ENCODE data around the gene OLFM1.
"Not testable (repeated sequence)": the region's sequence is repeated elsewhere in the genome, so short reads cannot be mapped to it uniquely, and the experiment has no call there.

The OLFM1 gene

DNA sequence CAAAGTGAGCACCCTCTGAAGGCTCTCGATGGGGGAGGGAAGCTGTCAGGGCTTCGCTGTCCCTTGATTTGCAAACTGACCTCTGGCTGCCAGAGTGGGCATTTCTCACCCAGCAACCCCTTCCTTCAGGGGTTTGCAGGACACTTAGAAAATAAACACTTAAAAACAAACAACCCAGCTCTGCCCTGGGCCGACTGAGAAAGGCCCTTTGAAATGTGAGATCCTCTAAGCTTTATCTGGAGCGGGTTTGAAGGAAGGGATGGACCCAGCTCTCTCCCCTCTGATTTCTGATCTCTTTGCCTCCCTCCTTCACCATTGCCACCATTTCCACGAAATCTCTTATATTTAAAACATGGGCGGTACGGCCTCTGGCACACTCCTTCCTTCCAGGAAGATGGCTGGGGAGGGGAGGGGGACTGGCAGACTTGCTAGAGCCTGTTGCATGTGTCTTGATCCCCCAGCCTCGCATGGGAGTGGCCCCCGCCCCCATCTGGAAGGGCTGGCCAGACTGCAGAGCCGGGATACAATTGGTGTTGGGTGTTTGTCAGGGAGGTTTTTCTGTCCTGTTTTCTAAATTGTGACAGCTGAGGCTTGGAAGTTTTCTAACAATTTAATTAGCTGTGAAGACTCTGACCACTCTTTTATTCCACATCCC lies 20.2 kb downstream of the OLFM1 start:
- DNase-seq (ENCODE audit: low spot score), result no peak

DNA sequence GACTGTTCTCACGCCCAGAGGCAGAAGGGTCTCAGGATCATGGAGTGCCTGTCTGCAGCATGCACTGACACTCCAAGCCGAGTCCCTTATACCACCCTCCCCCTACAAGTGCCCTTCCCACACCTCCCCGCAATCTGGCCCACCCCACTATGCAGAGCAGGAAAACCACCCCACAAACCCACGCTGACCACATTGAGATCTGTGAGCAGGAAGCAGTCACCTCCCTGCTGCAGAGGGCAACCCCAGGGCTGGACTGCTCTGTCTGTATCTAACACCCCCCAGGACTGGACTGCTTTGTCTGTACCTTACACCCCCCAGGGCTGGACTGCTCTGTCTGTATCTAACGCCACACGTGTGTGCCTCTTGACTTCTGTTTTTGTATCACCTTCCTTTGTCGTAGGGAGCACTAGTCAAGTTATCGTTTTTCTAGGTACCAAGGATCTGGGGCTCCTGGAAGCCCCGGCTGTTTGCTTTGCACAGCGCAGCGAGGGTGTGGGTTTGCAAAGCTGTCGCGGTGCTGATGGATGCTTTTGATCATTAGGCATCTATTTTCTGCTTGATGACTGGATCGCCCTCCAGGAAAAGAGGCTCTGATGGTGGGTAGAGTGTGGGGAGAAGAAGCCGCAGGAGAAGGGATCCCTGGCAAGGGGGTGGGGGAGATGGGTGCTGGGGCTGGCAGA lies 21.5 kb downstream of the OLFM1 start:
- no peak for DNase-seq (ENCODE audit: low spot score)

DNA sequence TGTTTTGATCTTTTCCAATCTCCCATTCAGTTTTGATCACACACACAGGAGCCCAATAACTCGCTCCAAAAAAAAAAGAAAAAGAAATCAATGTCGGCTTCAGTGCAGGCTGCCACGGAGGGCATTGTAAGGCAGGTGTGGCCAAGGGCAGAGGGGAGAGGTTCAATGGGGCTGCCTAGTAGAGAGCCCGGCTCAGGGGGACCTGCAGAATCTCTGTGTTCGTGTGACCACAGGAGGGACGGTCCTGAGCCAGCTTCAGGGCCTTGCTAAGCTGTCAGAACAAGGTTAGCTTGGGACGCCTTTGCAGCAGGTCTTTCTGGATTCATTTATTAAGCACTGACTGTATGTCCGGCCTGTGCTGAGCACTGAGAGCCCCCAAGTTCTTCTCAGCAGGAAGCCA lies 22.2 kb downstream of the OLFM1 start:
- no peak for DNase-seq (ENCODE audit: low spot score)

- no peak for DNase-seq (ENCODE audit: low spot score)
Measured at GRCh38 chr9:135110416-135110815, 22.9 kb downstream of the OLFM1 start.

GRCh38 chr9:135111600-135111999 lies 24.1 kb downstream of the OLFM1 start:
- DNase-seq (ENCODE audit: low spot score), result not testable (repeated sequence)

DNA sequence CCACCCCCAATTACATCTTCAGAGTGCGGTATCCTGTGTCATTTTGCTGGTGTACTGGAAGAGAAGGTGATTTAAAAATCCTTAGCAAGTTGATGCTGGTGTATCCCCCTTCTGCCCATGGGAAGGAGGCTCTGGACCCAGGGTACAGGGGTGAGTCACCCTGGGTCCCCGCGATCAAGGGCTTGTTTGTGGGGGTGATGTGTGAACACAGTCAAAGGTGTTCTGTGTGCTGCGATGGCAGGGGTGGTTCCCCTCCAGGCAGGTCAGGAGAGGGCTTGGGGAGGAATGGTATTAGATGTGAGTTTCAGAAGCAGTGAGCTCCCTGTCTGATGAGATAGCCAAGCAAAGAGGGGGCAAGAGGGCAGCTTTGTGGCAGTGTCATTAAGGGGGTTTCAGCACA lies 28.9 kb downstream of the OLFM1 start:
- no peak for DNase-seq (ENCODE audit: low spot score)

GRCh38 chr9:135116881-135117280 lies 29.4 kb downstream of the OLFM1 start:
- DNase-seq (ENCODE audit: low spot score), result no peak

DNA sequence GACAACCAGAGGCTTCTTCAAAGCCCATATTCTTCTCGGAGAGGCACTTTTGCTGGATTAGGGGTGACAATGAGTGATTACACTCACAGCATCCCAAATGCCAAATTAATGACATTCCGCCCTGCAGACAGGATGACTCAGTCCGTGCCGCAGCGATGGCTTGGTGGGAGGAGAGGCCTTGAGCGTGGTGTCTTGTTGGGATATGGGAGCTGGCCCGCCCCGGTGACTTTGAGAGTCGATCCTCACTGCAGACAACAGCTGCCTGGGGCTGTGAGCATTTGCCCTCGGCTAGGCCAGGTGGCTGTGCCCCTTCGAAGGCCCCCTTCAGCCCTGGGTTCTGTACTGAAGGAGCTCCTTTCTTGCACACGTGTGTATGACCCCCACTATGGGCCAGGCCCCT lies 29.8 kb downstream of the OLFM1 start:
- DNase-seq (ENCODE audit: low spot score), result no peak

DNA sequence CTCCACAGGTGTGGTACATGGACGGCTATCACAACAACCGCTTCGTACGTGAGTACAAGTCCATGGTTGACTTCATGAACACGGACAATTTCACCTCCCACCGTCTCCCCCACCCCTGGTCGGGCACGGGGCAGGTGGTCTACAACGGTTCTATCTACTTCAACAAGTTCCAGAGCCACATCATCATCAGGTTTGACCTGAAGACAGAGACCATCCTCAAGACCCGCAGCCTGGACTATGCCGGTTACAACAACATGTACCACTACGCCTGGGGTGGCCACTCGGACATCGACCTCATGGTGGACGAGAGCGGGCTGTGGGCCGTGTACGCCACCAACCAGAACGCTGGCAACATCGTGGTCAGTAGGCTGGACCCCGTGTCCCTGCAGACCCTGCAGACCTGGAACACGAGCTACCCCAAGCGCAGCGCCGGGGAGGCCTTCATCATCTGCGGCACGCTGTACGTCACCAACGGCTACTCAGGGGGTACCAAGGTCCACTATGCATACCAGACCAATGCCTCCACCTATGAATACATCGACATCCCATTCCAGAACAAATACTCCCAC lies 32.1 kb downstream of the OLFM1 start:
- no peak for DNase-seq (ENCODE audit: low spot score)

DNA sequence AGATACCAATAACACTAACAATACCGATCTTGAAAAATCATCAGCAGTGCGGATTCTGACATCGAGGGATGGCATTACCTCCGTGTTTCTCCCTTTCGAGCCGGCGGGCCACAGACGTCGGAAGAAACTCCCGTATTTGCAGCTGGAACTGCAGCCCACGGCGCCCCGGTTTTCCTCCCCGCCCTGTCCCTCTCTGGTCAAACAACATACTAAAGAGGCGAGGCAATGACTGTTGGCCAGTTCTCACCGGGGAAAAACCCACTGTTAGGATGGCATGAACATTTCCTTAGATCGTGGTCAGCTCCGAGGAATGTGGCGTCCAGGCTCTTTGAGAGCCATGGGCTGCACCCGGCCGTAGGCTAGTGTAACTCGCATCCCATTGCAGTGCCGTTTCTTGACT lies 32.8 kb downstream of the OLFM1 start:
- no peak for DNase-seq (ENCODE audit: low spot score)

DNA sequence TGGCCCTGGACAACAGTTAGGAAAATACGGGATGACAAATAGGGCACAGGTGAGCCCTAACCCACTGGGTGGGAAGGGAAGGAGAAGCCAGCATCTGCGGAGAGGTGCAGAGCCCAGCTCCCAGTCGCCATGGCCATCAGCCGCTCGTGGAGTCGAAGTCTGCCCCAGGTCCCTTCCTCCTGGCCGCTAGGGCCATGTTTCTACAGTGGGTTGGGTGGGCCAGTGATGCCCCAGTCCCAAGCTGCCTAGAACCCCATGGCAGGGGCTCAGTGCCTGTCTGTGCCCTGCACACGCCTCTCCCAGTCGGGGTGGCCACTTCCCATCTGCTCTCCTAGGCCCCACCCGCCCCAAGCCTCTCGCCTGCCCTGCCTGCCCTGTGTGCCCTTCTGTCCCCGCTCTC lies 34.8 kb downstream of the OLFM1 start:
- no peak for DNase-seq (ENCODE audit: low spot score)

DNA sequence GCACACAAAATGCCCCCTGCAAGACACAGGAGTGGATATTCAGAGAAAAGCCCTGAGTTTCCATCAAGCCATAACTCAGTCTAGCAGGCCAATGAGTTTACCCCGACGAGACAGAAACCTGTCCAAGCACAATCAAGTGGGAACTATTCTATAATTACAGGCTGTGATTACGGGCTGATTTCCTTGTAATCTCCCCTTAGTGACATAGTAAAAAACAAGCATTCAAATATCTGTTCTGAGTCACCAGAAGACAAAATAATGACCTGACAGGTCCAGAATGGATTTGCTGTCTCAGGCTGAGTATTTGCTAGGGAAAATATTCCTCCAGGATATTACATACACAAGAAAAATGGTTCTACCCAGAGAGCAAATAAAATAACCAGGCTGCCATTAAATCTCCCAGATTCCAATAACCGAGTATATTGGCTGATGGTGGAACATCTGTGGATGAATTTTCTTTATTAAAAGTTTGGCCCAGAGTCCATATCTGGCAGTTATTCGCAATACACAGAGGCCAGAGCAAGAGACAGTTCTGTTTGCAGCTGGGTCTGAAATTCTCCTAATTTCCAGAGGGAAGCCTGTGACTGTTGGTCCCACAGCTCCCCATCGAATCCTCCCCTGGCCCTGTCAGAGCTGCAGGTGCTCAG lies 35.8 kb downstream of the OLFM1 start:
- DNase-seq (ENCODE audit: low spot score), result no peak

DNA sequence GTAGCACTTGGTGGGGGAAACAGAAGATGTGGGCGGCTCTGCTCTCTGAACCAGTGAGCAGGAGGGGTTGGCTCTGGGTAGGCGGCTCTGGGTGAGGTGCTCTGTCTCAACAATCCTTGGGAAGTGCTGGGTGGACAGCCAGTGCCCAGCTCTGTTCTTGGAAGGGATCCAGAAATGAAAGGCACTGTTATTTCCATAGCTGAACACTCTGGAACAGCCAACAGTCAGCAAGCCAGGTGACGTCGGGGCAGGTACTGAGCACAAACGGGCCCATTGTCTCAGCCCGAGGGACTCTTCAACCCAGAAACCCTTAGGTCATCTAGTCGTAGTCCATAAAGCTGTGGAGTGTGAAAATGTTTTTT lies 36.3 kb downstream of the OLFM1 start:
- no peak for DNase-seq (ENCODE audit: low spot score)

DNA sequence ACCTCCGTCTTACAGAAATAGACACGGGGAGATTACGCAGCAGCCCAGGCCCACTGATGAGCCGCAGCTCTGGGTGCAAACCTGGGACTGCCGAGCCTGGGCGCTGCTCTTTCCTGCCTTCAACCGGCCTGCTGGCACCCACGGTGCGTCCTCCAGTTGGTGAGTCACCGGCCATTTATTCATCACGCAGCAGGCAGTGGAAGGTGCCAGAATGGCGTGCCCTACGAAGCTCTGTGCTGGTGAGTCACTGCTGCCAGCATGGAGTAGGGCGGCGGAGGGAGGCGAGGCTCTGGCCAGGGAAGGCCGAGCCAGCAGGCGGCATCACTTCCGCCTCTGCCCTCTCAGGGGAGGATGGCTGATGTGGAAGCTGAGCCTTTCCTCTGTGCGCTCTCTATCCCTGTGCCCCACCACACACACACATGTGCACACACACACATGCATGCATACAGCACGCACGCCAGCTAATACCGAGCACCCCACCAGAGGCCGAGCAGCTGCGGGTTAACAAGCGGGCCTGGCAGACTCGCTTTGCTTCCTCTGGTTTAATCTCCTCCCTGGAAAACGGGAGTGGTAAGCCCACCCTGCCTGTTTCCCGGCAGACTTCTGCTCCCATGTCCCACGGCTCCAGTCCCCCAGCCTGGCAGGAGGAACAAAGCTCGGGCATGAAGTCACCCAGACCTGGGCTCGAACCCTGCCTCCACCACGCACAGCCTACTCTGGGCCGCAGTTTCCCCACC lies 39.2 kb downstream of the OLFM1 start:
- no peak for DNase-seq (ENCODE audit: low spot score)

DNA sequence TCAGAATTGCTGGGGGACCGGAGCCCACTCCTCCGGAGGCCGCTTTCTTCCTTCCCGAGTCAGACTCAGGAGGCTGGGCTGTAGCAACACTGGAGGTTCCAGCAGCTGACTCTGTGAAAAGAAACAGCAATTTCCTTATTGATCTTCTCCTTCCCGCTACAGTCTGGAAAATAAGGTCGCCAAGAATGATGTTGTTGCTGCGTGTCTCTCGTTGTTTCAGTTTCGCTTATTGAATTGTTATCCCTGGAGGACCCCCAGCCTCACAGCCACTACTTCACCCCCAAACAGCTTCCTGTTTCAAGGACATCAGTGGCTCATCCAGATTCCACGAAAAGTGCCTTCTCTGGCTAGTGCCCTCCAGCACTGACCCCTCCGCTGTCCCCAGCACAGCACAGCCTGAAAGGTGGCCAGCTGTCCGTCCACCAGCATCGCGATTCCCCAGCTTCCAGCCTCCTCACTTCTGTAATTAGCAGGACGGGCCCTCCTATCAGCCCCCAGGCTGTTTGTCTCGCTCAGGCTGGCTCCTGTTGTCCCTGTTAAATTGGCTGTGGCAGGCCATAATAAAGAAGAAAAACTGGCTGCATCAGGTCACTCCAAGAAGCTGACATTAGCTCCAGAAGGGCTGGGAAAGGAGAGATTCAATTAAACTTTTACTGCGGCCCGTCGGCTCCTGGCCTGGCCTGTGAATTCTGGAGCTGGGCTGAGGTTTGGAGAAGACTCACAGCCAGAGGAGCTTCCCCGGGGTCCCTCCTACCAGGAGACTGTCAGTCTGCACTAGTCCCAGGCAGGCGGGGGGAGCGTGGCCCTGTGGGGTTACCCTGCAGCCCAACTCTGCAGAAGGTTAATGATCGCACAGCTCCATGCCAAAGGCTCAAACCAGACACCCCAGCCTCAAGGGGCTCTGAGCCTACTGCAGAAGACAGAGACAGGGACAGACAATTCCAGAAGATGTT lies 40.5 kb downstream of the OLFM1 start:
- DNase-seq (ENCODE audit: low spot score), result no peak

- DNase-seq (ENCODE audit: low spot score), result no peak
Measured at GRCh38 chr9:135129137-135129695, 41.7 kb downstream of the OLFM1 start.

DNA sequence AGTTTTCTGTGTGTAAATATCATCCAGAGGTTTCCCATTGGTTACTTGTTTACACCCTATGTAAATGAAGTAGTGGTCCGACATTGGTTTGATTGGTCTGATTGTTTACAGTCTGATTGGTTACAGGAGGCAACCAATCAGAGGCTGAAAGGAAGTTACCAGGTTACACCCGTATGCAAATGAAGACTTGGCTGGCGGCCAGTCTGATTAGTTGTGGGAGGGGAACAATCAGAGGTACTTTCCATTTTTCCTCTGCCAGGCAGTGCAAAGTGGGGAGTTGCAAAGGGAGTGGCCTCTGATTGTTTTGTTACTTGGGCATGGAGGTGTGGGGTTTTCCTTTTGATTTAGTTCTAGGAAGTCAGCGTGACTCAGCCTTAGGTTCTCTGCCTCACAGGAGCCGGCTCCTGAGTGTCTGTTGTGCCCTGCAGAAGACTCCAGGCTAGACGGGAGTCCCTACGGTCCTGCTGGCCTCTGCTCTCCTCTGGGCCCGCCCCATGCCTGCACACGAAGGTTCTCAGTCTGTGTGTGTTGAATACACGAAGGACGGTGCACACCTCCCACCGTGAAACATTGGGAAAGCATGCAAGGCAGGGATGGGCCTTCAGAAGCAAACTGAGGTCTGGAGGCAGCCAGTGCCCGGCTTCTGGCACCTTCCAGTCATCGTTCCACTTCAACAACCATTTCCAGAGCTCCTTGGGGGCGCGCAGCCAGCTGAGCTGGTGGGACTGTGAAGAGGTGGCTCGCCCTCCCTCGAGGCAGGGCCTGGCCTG lies 42.9 kb downstream of the OLFM1 start:
- peak; percentile 72 for DNase-seq (ENCODE audit: low spot score)

DNA sequence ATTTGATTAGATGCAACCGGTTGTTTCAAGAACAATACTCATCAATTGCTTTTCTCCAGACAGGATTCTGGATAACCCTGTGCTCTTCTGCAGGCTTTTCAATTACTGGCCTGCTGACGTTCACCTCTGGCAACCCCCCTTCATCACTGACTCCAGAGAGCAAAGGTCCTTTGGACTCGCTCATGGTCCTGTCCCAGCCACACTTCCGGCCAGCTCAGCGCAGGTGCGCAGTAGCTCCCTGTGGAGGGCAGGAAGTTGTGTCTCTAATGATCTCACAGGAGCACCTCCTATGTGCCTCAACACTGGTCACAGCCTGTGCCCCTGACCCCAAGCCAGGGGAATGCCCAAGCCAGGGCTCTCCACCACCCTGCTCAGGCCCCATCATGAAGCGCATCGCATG lies 44.0 kb downstream of the OLFM1 start:
- no peak for DNase-seq (ENCODE audit: low spot score)

GRCh38 chr9:135132008-135132407 lies 44.5 kb downstream of the OLFM1 start:
- DNase-seq (ENCODE audit: low spot score), result no peak

GRCh38 chr9:135134268-135135022 lies 47.0 kb downstream of the OLFM1 start:
- DNase-seq (ENCODE audit: low spot score), result no peak
